Astrocyte (in vitro differentiated cells and primary cell): Measurements from ENCODE around the gene EHD1. TPM values are rescaled to one million over a fixed set of nuclear protein-coding genes. Genes with fewer than 3 reads are reported as not detected.
A peak's percentile ranks its signal among the peaks of the same experiment; 100 is the strongest.

Experiments used
- DNase-seq: peaks from one replicate; pipeline ENCODE4 v3.0.0-alpha.2; 2010; ENCODE audit warnings: low read depth
- FAIRE-seq: peaks from 2 replicates; lab custom pipeline; 2011; peaks lifted over from hg19 to GRCh38; lab: Jason Lieb, UNC
- H2AFZ ChIP-seq: 2 replicates; pipeline ENCODE4 v1.6.0; 2012; ENCODE audit warnings: low read depth, low read length, inconsistent platforms
- H3K27ac ChIP-seq: 2 replicates; pipeline ENCODE4 v1.5.1; 2011; ENCODE audit warnings: low read depth, low read length, inconsistent platforms
- H3K27me3 ChIP-seq: 2 replicates; pipeline ENCODE4 v1.6.0; 2011; ENCODE audit warnings: low read length, inconsistent platforms; ENCODE audit not compliant: insufficient read depth
- H3K36me3 ChIP-seq: 2 replicates; pipeline ENCODE4 v1.5.1; 2011; ENCODE audit warnings: low read length, inconsistent platforms; ENCODE audit not compliant: insufficient read depth
- H3K4me1 ChIP-seq: 2 replicates; pipeline ENCODE4 v1.5.1; 2011; ENCODE audit warnings: low read length, inconsistent platforms; ENCODE audit not compliant: insufficient read depth
- H3K4me2 ChIP-seq: 2 replicates; pipeline ENCODE4 v1.6.0; 2012; ENCODE audit warnings: low read length, inconsistent platforms
- H3K4me3 ChIP-seq: 2 replicates; pipeline ENCODE4 v1.5.1; 2011; ENCODE audit warnings: low read depth, mild to moderate bottlenecking, low read length, inconsistent platforms; ENCODE audit not compliant: insufficient read depth
- H3K79me2 ChIP-seq: 2 replicates; pipeline ENCODE4 v1.6.0; 2012; ENCODE audit warnings: mild to moderate bottlenecking, low read length, inconsistent platforms; ENCODE audit not compliant: insufficient read depth
- H3K9ac ChIP-seq: 2 replicates; pipeline ENCODE4 v1.6.0; 2012; ENCODE audit warnings: mild to moderate bottlenecking, low read length, inconsistent platforms
- H3K9me3 ChIP-seq: 2 replicates; pipeline ENCODE4 v1.5.1; 2012; ENCODE audit warnings: low read depth, mild to moderate bottlenecking, low read length, inconsistent platforms; ENCODE audit not compliant: insufficient read depth
- H4K20me1 ChIP-seq: 2 replicates; pipeline ENCODE4 v1.6.0; 2012; ENCODE audit warnings: low read length, inconsistent platforms; ENCODE audit not compliant: insufficient read depth
- H3K27ac Mint-ChIP-seq: one replicate; pipeline ENCODE4 v1.8.0; 2021; ENCODE audit warnings: mild to moderate bottlenecking, mixed read lengths; ENCODE audit not compliant: unreplicated experiment
- H3K27me3 Mint-ChIP-seq: one replicate; pipeline ENCODE4 v1.8.0; 2021; ENCODE audit warnings: low read depth, mixed read lengths; ENCODE audit not compliant: unreplicated experiment
- H3K36me3 Mint-ChIP-seq: one replicate; pipeline ENCODE4 v1.8.0; 2021; ENCODE audit warnings: low read depth, mixed read lengths; ENCODE audit not compliant: unreplicated experiment
- H3K4me1 Mint-ChIP-seq: one replicate; pipeline ENCODE4 v1.8.0; 2021; ENCODE audit warnings: low read depth, mixed read lengths; ENCODE audit not compliant: unreplicated experiment
- H3K4me3 Mint-ChIP-seq: one replicate; pipeline ENCODE4 v1.8.0; 2021; ENCODE audit warnings: mild to moderate bottlenecking, moderate library complexity, mixed read lengths; ENCODE audit not compliant: unreplicated experiment
- H3K9me3 Mint-ChIP-seq: one replicate; pipeline ENCODE4 v1.8.0; 2021; ENCODE audit warnings: mild to moderate bottlenecking, mixed read lengths; ENCODE audit not compliant: unreplicated experiment
- EZH2 ChIP-seq: IDR thresholded peaks from 2 replicates; pipeline ENCODE4 v1.6.1; 2012; ENCODE audit warnings: mild to moderate bottlenecking, low read length, inconsistent platforms; ENCODE audit not compliant: insufficient read depth
- total RNA-seq: library from RNA; stranded (reverse); gene quantifications from 2 replicates; pipeline ENCODE4 v1.2.1, GENCODE V29; 2021
- TF ChIP-seq, protein P1 (sequence below): IDR thresholded peaks from 2 replicates; pipeline ENCODE4 v1.5.1; 2011; ENCODE audit warnings: low read depth, mild to moderate bottlenecking, inconsistent platforms, low read length, moderate library complexity; ENCODE audit not compliant: insufficient read depth

Gene EHD1
- total RNA-seq, 1 donor from 2014 or later: 201 TPM

GRCh38 chr11:64854534-64855502 lies 23.6 kb downstream of the EHD1 start:
- Histone ChIP-seq H3K4me1 (peaks cover 40% of the 10 kb centered on the region), H2AFZ (no peak overlapping the region), H3K4me3 (no peak overlapping the region), H4K20me1 (peaks cover 12% of the 10 kb centered on the region), H3K9ac (peak overlapping the region; percentile 57), H3K27me3 (no peaks in the 10 kb centered on the region), H3K9me3 (no peaks in the 10 kb centered on the region), H3K79me2 (peaks cover 49% of the 10 kb centered on the region), H3K27ac (peak overlapping the region; percentile 86), H3K36me3 (peaks cover 7% of the 10 kb centered on the region), H3K4me2 (peak overlapping the region; percentile 76)
- FAIRE-seq: no peak
- H3K4me1 Mint-ChIP-seq: peaks cover 17% of the 10 kb centered on the region
- H3K9me3 Mint-ChIP-seq: no peaks in the 10 kb centered on the region
- no peaks in the 10 kb centered on the region for H3K27me3 Mint-ChIP-seq
- peak; percentile 87 for DNase-seq
- peak overlapping the region; percentile 69 for H3K4me3 Mint-ChIP-seq
- TF ChIP-seq EZH2: no peak
- TF ChIP-seq, protein P1, sequence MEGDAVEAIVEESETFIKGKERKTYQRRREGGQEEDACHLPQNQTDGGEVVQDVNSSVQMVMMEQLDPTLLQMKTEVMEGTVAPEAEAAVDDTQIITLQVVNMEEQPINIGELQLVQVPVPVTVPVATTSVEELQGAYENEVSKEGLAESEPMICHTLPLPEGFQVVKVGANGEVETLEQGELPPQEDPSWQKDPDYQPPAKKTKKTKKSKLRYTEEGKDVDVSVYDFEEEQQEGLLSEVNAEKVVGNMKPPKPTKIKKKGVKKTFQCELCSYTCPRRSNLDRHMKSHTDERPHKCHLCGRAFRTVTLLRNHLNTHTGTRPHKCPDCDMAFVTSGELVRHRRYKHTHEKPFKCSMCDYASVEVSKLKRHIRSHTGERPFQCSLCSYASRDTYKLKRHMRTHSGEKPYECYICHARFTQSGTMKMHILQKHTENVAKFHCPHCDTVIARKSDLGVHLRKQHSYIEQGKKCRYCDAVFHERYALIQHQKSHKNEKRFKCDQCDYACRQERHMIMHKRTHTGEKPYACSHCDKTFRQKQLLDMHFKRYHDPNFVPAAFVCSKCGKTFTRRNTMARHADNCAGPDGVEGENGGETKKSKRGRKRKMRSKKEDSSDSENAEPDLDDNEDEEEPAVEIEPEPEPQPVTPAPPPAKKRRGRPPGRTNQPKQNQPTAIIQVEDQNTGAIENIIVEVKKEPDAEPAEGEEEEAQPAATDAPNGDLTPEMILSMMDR: no peak
- peak overlapping the region; percentile 87 for H3K27ac Mint-ChIP-seq
- peaks cover 12% of the 10 kb centered on the region for H3K36me3 Mint-ChIP-seq

GRCh38 chr11:64854157-64854533 lies 24.3 kb downstream of the EHD1 start:
- Histone ChIP-seq H4K20me1 (peaks cover 6% of the 10 kb centered on the region), H3K27me3 (no peaks in the 10 kb centered on the region), H3K79me2 (peaks cover 44% of the 10 kb centered on the region), H3K9me3 (no peaks in the 10 kb centered on the region), H3K27ac (peak overlapping the region; percentile 86), H3K36me3 (peaks cover 4% of the 10 kb centered on the region), H3K9ac (peak overlapping the region; percentile 57), H3K4me2 (peak overlapping the region; percentile 76), H2AFZ (no peak overlapping the region), H3K4me3 (no peak overlapping the region), H3K4me1 (peaks cover 40% of the 10 kb centered on the region)
- Mint-ChIP-seq H3K27me3 (no peaks in the 10 kb centered on the region), H3K4me3 (no peak overlapping the region), H3K4me1 (peaks cover 17% of the 10 kb centered on the region), H3K36me3 (peaks cover 8% of the 10 kb centered on the region), H3K27ac (peak overlapping the region; percentile 87), H3K9me3 (no peaks in the 10 kb centered on the region)
- no peak for DNase-seq
- TF ChIP-seq EZH2: no peak
- TF ChIP-seq, protein P1: no peak
- FAIRE-seq: no peak

DNA sequence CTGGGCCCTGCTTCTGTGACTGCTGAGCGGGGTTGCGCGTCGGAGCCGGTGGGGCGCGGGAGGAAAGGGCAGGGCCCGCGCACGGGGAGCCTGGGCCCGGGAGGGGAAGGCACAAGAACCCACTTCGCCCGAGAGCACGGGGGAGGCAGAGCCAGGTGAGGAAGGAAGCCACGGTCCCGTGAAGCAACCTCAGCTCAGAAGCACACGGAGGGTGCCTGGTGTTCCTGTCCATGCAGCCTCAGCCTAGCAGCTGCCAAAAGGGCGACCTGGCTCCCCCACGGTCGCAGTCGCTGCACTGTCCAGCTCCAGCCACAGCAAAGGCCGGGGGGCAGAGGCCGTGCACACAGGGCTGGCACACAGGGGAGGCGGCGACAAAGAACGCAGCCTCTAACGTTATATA lies 24.7 kb downstream of the EHD1 start:
- no peak for TF ChIP-seq EZH2
- no peak overlapping the region for H3K27ac Mint-ChIP-seq
- FAIRE-seq: no peak
- H4K20me1 ChIP-seq: peaks cover 6% of the 10 kb centered on the region
- DNase-seq: no peak
- no peaks in the 10 kb centered on the region for H3K9me3 ChIP-seq
- H3K79me2 ChIP-seq: peaks cover 40% of the 10 kb centered on the region
- peaks cover 17% of the 10 kb centered on the region for H3K4me1 Mint-ChIP-seq
- H3K4me3 ChIP-seq: no peak overlapping the region
- no peaks in the 10 kb centered on the region for H3K27me3 Mint-ChIP-seq
- peaks cover 8% of the 10 kb centered on the region for H3K36me3 Mint-ChIP-seq
- H3K9ac ChIP-seq: no peak overlapping the region
- no peaks in the 10 kb centered on the region for H3K9me3 Mint-ChIP-seq
- no peak overlapping the region for H3K4me2 ChIP-seq
- H2AFZ ChIP-seq: no peak overlapping the region
- H3K4me1 ChIP-seq: peaks cover 40% of the 10 kb centered on the region
- H3K27ac ChIP-seq: no peak overlapping the region
- no peaks in the 10 kb centered on the region for H3K27me3 ChIP-seq
- H3K4me3 Mint-ChIP-seq: no peak overlapping the region
- peaks cover 4% of the 10 kb centered on the region for H3K36me3 ChIP-seq
